ENCODE data around the gene PKD2L1.
"Not testable (repeated sequence)": the region's sequence is repeated elsewhere in the genome, so short reads cannot be mapped to it uniquely, and the experiment has no call there.

Gene PKD2L1

GRCh38 chr10:100286051-100287033, 43.7 kb downstream of the PKD2L1 start, which contains the start of gene BLOC1S2:
Gene BLOC1S2 (minus strand): TSS chr10:100286680. CDS start chr10:100286659, 21 bp downstream.
- peak; percentile 77 for DNase-seq

- DNase-seq: not testable (repeated sequence)
These were observed 44.7 kb downstream of the PKD2L1 start for GRCh38 chr10:100285326-100285725.

DNA sequence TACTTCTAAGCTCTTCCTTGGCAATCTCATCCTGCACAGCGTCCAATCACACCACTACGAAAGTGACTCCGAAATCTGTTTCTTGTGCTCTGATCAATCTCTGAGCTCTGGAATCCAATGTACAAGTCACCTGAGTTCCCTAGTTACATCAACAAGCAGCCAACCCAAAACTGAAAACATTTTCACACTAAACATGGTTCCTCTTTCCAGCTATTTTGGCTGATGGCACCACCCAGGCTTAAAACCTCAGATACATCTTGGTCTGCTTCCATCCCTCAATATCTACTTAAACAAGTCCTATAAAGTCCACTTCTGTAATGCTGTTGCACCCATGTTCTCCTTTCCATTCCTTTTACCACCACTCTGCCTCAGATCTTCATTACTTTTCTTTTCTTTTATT, 47.1 kb downstream of the PKD2L1 start:
- DNase-seq: no peak

GRCh38 chr10:100276971-100277370, 53.1 kb downstream of the PKD2L1 start:
- DNase-seq: not testable (repeated sequence)

- peak; percentile 62 for DNase-seq
These were observed 62.6 kb downstream of the PKD2L1 start, which contains the start of gene CWF19L1 for GRCh38 chr10:100267239-100268104. Gene CWF19L1 (minus strand): TSS chr10:100267638. CDS start chr10:100267593, 45 bp downstream.

- no peak for DNase-seq
These were observed 64.1 kb downstream of the PKD2L1 start for GRCh38 chr10:100265821-100266485.

GRCh38 chr10:100254191-100254590, 75.8 kb downstream of the PKD2L1 start:
- no peak for DNase-seq

DNA sequence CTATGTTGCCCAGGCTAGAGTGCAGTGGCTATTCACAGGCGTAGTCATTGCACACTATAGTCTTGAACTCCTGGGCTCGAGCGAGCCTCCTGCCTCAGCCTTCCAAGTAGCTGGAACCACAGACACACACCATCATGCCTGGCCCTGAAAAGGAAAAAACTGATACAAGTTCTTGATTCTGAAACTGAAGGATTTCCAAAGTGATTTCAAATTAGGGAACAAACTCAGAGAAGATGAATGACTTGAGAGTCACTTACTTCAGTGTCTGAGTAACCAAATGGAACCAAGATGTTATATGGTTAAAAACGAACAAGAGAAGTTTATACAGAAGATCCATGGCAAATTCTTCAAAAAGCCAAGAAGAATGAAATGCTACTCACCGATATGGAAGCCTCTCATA, 77.0 kb downstream of the PKD2L1 start:
- no peak for DNase-seq

DNA sequence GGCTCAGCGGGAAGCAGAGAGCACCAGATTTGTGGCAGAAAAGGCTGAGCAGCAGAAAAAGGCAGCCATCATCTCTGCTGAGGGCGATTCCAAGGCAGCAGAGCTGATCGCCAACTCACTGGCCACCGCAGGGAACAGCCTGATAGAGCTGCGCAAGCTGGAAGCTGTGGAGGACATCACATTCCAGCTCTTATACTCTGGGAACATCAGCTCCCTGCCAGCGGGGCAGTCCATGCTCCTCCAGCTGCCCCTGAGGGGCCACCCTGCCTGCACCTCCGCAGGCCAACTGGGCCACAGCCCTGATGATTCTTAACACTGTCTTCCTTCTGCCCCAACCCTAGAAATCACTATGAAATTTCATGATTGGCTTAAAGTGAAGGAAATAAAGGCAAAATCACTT, 81.2 kb downstream of the PKD2L1 start:
- DNase-seq: no peak

DNA sequence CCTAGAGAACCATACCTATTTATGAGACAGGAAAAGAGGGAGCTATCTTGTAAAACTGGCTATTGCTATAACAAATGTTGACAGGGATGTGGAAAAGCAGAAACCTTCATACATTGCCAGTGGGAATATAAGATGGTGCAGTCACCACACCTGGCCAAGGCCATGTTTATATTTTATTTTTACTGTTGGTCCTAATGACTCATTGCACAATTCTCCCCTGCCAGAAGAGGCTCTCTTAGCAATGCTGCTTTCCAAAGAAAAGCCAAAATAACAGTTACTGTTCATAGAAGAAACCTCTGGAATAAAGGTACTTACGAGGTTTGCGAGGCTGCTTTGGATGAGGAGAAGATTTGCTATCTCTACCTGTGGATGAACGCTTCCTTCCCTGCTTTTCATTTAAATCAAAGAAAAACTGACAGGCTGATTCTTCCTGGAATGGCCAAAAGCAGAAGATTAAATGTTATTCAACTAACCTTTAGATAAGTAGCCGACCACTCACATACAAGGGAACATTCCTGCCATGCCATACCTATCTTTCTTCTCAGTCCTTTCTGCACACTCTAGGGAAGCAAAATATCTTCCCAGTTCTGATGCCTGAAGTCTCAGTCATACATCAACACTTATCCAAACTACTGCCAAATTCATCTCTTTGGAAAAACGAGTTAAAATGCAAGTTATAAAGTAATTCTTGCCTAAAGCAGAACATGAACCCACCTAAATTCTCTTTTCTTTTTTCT, 84.4 kb downstream of the PKD2L1 start:
- no peak for DNase-seq

- no peak for DNase-seq
These were observed 90.2 kb downstream of the PKD2L1 start for GRCh38 chr10:100239851-100240250.

- DNase-seq: no peak
These were observed 91.6 kb downstream of the PKD2L1 start for GRCh38 chr10:100238429-100238828.
